GM18951 (cell line): Measurements from ENCODE around the gene TANGO2.

Source experiments
- POLR2A ChIP-seq: IDR thresholded peaks from 4 replicates; pipeline ENCODE4 v1.6.1; 2011; ENCODE audit warnings: mild to moderate bottlenecking; ENCODE audit not compliant: insufficient read length, insufficient read depth; ENCODE audit errors: extremely low read depth
- in situ Hi-C: fragments of 300-500 bp; cut with MboI; formaldehyde crosslinking; loops from one replicate; pipeline ENCODE4 v1.12.0; 2022; ENCODE audit warnings: low sequenced_read_pairs, mixed read lengths, inconsistent platforms; ENCODE audit not compliant: unreplicated experiment

TANGO2 gene

GRCh38 chr22:20053407-20054033 lies 32.6 kb downstream of the TANGO2 start:
- in situ Hi-C loops, result no loop called here
- no peak for TF ChIP-seq POLR2A

- in situ Hi-C loops, result no loop called here
- TF ChIP-seq POLR2A, result no peak
Measured at GRCh38 chr22:20054034-20054427, 33.1 kb downstream of the TANGO2 start.

- in situ Hi-C loops, result no loop called here
- TF ChIP-seq POLR2A, result no peak
Measured at GRCh38 chr22:20054485-20054884, 33.6 kb downstream of the TANGO2 start.

- in situ Hi-C loops, result no loop called here
Measured at GRCh38 chr22:20055144-20055543, 34.2 kb downstream of the TANGO2 start.

GRCh38 chr22:20055654-20056053 lies 34.7 kb downstream of the TANGO2 start:
- TF ChIP-seq POLR2A, result no peak
- in situ Hi-C loops, result no loop called here

More at GRCh38 chr22:20055144-20055543, 34.2 kb downstream of the TANGO2 start:
- TF ChIP-seq POLR2A, result no peak

GRCh38 chr22:20056161-20056560 lies 35.3 kb downstream of the TANGO2 start:
- in situ Hi-C loops, result no loop called here
- TF ChIP-seq POLR2A, result no peak

GRCh38 chr22:20056696-20057386 lies 35.9 kb downstream of the TANGO2 start:
- in situ Hi-C loops, result no loop called here
- TF ChIP-seq POLR2A, result no peak

- in situ Hi-C loops, result no loop called here
- TF ChIP-seq POLR2A, result no peak
Measured at GRCh38 chr22:20057596-20058268, 36.8 kb downstream of the TANGO2 start.

- no peak for TF ChIP-seq POLR2A
- in situ Hi-C loops, result no loop called here
Measured at GRCh38 chr22:20058989-20059770, 38.3 kb downstream of the TANGO2 start.

GRCh38 chr22:20060700-20061480 lies 40.0 kb downstream of the TANGO2 start:
- no peak for TF ChIP-seq POLR2A
- in situ Hi-C loops, result no loop called here

GRCh38 chr22:20061481-20061861 lies 40.6 kb downstream of the TANGO2 start:
- in situ Hi-C loops, result no loop called here
- TF ChIP-seq POLR2A, result no peak

- in situ Hi-C loops, result no loop called here
- no peak for TF ChIP-seq POLR2A
Measured at GRCh38 chr22:20062043-20062765, 41.3 kb downstream of the TANGO2 start.
